ENCODE results near the gene SPATA32.

GRCh38 chr17:45222289-45222995 is 39.5 kb downstream of the SPATA32 start:
- no peak for TF ChIP-seq CTCF (conservative IDR thresholded peaks at IDR 0.05)
- TF ChIP-seq EZH2 (IDR thresholded peaks at IDR 0.05; ENCODE audit: low read depth), result no peak; the same call in 1 of the 2 replicates

All from PC-9 (cell line).